Hypothalamus (tissue), 51 donors: ENCODE results near the gene ATP6V0D1.
A peak's percentile ranks its signal among the peaks of the same experiment; 100 is the strongest.
"Not testable (repeated sequence)": the region's sequence is repeated elsewhere in the genome, so short reads cannot be mapped to it uniquely, and the experiment has no call there.

ENCODE experiments used
- DNase-seq, 51 donors: peaks; one replicate each; lab custom pipeline; 2025; lab: John Stamatoyannopoulos, UW

ATP6V0D1 gene

GRCh38 chr16:67480833-67481560, at the start of gene ATP6V0D1:
Gene ATP6V0D1, minus strand, starts transcription at chr16:67481157. Its CDS starts 71 bp downstream, at chr16:67481086.
- peak; percentile 91 to 98 (median 96) for DNase-seq

GRCh38 chr16:67530013-67530939, 49.3 kb upstream of the ATP6V0D1 start:
- DNase-seq, result peak in 43 of 51 donors; percentile 17 to 80 (median 55)

- DNase-seq, result peak in 5 of 51 donors; percentile 13 to 40 (median 23)
Observed at GRCh38 chr16:67529582-67530012, 48.6 kb upstream of the ATP6V0D1 start.

GRCh38 chr16:67528870-67529581, 48.1 kb upstream of the ATP6V0D1 start:
- DNase-seq, result peak in 15 of 51 donors; percentile 27 to 64 (median 49)

- DNase-seq, result peak in 36 of 51 donors; percentile 26 to 69 (median 54)
Observed at GRCh38 chr16:67528222-67528869, 47.4 kb upstream of the ATP6V0D1 start, which contains the start of gene RIPOR1. Gene RIPOR1, plus strand, starts transcription at chr16:67528829. Its CDS starts 9,618 bp downstream, at chr16:67538447.

- DNase-seq, result no peak
Observed at GRCh38 chr16:67526149-67526791, 45.3 kb upstream of the ATP6V0D1 start.

GRCh38 chr16:67525176-67525860, 44.4 kb upstream of the ATP6V0D1 start:
- no peak for DNase-seq

GRCh38 chr16:67521095-67521804, 40.3 kb upstream of the ATP6V0D1 start:
- DNase-seq, result peak; percentile 44 to 98 (median 84)

- no peak for DNase-seq
Observed at GRCh38 chr16:67519242-67519641, 38.3 kb upstream of the ATP6V0D1 start.

- no peak for DNase-seq
Observed at GRCh38 chr16:67518676-67519075, 37.7 kb upstream of the ATP6V0D1 start.

GRCh38 chr16:67517661-67518423, 36.9 kb upstream of the ATP6V0D1 start:
- no peak for DNase-seq

- no peak for DNase-seq
Observed at GRCh38 chr16:67517155-67517445, 36.1 kb upstream of the ATP6V0D1 start.

GRCh38 chr16:67516296-67517154, 35.6 kb upstream of the ATP6V0D1 start:
- DNase-seq, result no peak

- peak in 24 of 51 donors; percentile 1 to 58 (median 24) for DNase-seq
Observed at GRCh38 chr16:67514382-67514828, 33.4 kb upstream of the ATP6V0D1 start.

GRCh38 chr16:67513892-67514291, 32.9 kb upstream of the ATP6V0D1 start:
- not testable (repeated sequence) for DNase-seq

- no peak for DNase-seq
Observed at GRCh38 chr16:67509016-67509415, 28.1 kb upstream of the ATP6V0D1 start.

GRCh38 chr16:67506468-67506867, 25.5 kb upstream of the ATP6V0D1 start:
- DNase-seq, result no peak
